ENCODE data around the gene TLK1. TPM values are rescaled to one million over a fixed set of nuclear protein-coding genes. Genes with fewer than 3 reads are reported as not detected.
A peak's percentile ranks its signal among the peaks of the same experiment; 100 is the strongest.

Gene TLK1
- polyA plus RNA-seq, 1 experiment = 6.4 TPM

DNA sequence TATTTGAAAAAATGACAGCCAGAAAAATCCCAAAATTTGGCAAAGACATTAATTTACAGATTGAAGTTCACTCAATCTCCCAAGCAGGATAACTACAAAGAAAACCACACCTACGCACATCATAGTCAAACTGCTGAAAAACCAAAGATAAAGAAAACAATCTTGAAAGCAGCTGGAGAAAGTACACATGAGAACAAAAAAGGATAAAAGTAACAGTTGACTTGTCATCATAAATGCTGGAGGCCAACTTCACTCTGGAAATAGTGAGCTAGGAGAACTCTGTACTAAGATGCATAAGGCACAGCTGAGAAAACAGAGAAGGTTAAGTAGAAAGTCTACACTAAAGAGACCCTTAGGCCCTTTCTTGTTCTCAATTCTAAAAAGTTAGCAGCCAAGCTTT lies 73.1 kb downstream of the TLK1 start:
- POLR2A ChIA-PET = no interaction called here
- Histone ChIP-seq H3K36me3 (ENCODE audit: control insufficient read depth, insufficient read depth, low read length) (no peaks in the 10 kb centered on the region), H3K27me3 (ENCODE audit: control insufficient read depth, insufficient read depth, low read length) (no peaks in the 10 kb centered on the region), H3K4me3 (ENCODE audit: low read depth, low read length) (no peak overlapping the region)
- TF ChIP-seq, protein P1, sequence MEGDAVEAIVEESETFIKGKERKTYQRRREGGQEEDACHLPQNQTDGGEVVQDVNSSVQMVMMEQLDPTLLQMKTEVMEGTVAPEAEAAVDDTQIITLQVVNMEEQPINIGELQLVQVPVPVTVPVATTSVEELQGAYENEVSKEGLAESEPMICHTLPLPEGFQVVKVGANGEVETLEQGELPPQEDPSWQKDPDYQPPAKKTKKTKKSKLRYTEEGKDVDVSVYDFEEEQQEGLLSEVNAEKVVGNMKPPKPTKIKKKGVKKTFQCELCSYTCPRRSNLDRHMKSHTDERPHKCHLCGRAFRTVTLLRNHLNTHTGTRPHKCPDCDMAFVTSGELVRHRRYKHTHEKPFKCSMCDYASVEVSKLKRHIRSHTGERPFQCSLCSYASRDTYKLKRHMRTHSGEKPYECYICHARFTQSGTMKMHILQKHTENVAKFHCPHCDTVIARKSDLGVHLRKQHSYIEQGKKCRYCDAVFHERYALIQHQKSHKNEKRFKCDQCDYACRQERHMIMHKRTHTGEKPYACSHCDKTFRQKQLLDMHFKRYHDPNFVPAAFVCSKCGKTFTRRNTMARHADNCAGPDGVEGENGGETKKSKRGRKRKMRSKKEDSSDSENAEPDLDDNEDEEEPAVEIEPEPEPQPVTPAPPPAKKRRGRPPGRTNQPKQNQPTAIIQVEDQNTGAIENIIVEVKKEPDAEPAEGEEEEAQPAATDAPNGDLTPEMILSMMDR (IDR thresholded peaks at IDR 0.05; ENCODE audit: insufficient read depth, low read depth, low read length) = no peak
- DNase-seq (ENCODE audit: low read depth) = no peak
- CTCF ChIA-PET = interaction anchor here (1.1 to 3.4 kb wide), 8 partner anchors 8 to 329 kb away, joined by 3 to 24 read pairs (median 8); no protein-coding TSS in a partner anchor

DNA sequence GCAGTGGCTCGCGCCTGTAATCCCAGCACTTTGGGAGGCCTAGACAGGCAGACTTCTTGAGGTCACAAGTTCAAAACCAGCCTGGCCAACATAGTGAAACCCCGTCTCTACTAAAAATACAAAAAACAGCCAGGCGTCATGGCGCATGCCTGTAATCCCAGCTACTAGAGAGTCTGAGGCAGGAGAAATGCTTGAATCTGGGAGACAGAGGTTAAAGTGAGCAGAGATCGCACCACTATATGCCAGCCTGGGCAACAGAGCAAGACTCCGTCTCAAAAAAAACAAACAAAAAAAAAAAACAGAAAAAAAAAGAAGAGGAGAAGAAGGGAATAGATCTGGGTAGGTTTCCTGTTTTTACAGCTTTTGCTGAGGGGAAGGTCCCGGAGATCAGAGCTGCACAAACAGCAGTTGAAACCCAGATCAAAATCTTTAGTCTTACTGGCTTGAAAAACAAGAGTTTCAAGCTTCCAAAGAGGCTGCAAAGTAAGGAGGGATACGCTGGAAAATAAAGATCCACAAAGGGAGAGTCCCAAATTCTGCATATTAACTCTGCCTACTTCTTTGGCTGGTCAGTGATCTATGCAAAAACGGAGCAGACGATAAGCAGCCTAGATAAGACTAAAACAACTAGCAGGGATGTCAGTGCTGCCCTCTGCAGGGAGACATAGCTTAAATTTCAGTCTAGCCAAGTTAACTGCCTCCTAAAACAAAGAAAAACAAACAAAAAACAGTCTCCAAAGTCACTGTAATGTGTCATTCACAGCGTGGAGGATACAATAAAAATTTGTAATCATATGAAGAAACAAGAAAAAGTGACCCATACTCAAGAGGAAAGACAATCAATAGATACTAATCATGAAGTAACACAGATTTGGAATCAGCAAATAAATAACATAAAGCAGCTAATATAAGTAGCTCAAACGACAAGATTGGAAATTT lies 74.1 kb downstream of the TLK1 start:
- no peaks in the 10 kb centered on the region for H3K27me3 ChIP-seq (ENCODE audit: control insufficient read depth, insufficient read depth, low read length)
- no peaks in the 10 kb centered on the region for H3K36me3 ChIP-seq (ENCODE audit: control insufficient read depth, insufficient read depth, low read length)
- POLR2A ChIA-PET = no interaction called here
- TF ChIP-seq, protein P1 (IDR thresholded peaks at IDR 0.05; ENCODE audit: insufficient read depth, low read depth, low read length) = peak; percentile 72
- H3K4me3 ChIP-seq (ENCODE audit: low read depth, low read length) = no peak overlapping the region
- peak; percentile 11 for DNase-seq (ENCODE audit: low read depth)
- CTCF ChIA-PET = interaction anchor here (0.6 to 3.4 kb wide), 15 partner anchors 9 to 1431 kb away, joined by 3 to 24 read pairs (median 4); partner anchors contain the start of gene GORASP2

DNA sequence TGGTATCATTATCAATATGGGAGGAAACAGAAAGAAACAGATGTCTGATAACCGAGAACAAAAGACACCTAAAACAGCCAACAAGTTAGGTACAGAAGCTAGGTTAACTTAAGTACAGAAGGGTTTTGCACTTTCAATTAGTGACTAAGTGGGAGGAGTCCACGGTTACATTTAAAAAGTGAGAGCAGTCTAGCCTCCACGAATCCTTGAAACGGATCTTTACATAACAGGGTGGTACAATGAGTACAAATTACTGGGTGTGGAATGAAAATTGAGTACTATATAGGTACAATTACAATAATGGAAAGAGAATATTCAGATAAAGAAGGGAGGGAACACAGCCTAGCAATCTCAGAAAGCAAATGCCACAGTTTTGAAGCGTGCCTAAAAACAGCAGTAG lies 76.6 kb downstream of the TLK1 start:
- Histone ChIP-seq H3K4me3 (ENCODE audit: low read depth, low read length) (no peak overlapping the region), H3K36me3 (ENCODE audit: control insufficient read depth, insufficient read depth, low read length) (peaks cover 1% of the 10 kb centered on the region; the same call in 1 of the 2 replicates), H3K27me3 (ENCODE audit: control insufficient read depth, insufficient read depth, low read length) (no peaks in the 10 kb centered on the region)
- DNase-seq (ENCODE audit: low read depth) = no peak
- TF ChIP-seq, protein P1 (IDR thresholded peaks at IDR 0.05; ENCODE audit: insufficient read depth, low read depth, low read length) = no peak
- CTCF ChIA-PET = no interaction called here
- POLR2A ChIA-PET = no interaction called here

DNA sequence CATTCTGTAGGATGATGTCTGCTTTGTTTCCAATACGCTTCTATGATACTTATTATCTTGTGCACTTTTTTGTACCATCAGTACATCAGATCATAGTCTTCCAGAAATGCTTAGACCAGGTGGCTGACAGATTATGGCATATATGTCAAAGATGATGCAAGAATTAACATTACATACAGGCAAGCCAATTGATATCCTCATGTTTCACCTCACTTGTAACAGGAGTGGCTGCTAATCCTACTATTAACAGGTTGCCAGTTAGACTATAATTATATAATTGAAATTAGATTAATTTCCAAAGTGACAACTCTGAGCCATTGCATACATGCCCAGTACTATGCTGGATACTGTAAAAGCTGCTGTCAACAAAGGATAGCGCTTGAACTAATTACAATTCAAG lies 77.2 kb downstream of the TLK1 start:
- peaks cover 1% of the 10 kb centered on the region; the same call in 1 of the 2 replicates for H3K36me3 ChIP-seq (ENCODE audit: control insufficient read depth, insufficient read depth, low read length)
- CTCF ChIA-PET = no interaction called here
- H3K4me3 ChIP-seq (ENCODE audit: low read depth, low read length) = no peak overlapping the region
- POLR2A ChIA-PET = no interaction called here
- no peak for DNase-seq (ENCODE audit: low read depth)
- no peaks in the 10 kb centered on the region for H3K27me3 ChIP-seq (ENCODE audit: control insufficient read depth, insufficient read depth, low read length)
- TF ChIP-seq, protein P1 (IDR thresholded peaks at IDR 0.05; ENCODE audit: insufficient read depth, low read depth, low read length) = no peak

DNA sequence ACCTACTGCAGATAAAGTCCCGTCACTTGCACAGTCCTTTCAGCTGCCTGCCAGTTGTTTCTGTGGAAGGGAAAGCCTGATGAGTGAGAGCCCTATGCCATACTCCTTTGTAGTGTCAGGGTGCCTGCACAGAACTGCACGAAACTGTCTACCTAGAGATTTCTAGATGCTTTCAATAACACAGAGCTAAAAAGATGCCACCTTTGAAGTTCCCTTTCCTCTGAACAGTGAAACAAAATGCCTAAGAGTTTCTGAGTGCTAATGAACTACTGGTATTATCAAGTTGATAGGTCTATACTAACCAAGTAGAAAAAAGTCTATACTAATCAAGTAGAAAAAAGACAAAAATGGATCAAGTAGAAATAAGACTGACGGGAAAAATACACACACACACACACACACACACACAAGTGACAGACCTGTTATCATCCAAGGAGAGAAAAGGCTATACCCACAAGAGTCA lies 79.0 kb downstream of the TLK1 start:
- Histone ChIP-seq H3K4me3 (ENCODE audit: low read depth, low read length) (no peak overlapping the region), H3K27me3 (ENCODE audit: control insufficient read depth, insufficient read depth, low read length) (no peaks in the 10 kb centered on the region), H3K36me3 (ENCODE audit: control insufficient read depth, insufficient read depth, low read length) (peaks cover 1% of the 10 kb centered on the region; the same call in 1 of the 2 replicates)
- DNase-seq (ENCODE audit: low read depth) = no peak
- POLR2A ChIA-PET = no interaction called here
- CTCF ChIA-PET = interaction anchor here (1.3 to 1.5 kb wide), 2 partner anchors 11 to 108 kb away, joined by 3 to 6 read pairs; no protein-coding TSS in a partner anchor
- TF ChIP-seq, protein P1 (IDR thresholded peaks at IDR 0.05; ENCODE audit: insufficient read depth, low read depth, low read length) = no peak
